IMR-90 (cell line): ENCODE results near the gene NINJ2.

Experiments used
- TF ChIP-seq, protein P1 (sequence below): conservative IDR thresholded peaks from 2 replicates; pipeline ENCODE4 v1.5.1; 2012; ENCODE audit warnings: mild to moderate bottlenecking, low read depth, low read length, improper control_type of control experiment
- TF ChIP-seq, protein P2 (sequence below): fragments of 150-350 bp; IDR thresholded peaks from 2 replicates; pipeline ENCODE4 v1.6.1; 2017; ENCODE audit warnings: mild to moderate bottlenecking, antibody characterized with exemption, low read length, low read depth

- TF ChIP-seq, protein P1, sequence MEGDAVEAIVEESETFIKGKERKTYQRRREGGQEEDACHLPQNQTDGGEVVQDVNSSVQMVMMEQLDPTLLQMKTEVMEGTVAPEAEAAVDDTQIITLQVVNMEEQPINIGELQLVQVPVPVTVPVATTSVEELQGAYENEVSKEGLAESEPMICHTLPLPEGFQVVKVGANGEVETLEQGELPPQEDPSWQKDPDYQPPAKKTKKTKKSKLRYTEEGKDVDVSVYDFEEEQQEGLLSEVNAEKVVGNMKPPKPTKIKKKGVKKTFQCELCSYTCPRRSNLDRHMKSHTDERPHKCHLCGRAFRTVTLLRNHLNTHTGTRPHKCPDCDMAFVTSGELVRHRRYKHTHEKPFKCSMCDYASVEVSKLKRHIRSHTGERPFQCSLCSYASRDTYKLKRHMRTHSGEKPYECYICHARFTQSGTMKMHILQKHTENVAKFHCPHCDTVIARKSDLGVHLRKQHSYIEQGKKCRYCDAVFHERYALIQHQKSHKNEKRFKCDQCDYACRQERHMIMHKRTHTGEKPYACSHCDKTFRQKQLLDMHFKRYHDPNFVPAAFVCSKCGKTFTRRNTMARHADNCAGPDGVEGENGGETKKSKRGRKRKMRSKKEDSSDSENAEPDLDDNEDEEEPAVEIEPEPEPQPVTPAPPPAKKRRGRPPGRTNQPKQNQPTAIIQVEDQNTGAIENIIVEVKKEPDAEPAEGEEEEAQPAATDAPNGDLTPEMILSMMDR = no peak
- TF ChIP-seq, protein P2, sequence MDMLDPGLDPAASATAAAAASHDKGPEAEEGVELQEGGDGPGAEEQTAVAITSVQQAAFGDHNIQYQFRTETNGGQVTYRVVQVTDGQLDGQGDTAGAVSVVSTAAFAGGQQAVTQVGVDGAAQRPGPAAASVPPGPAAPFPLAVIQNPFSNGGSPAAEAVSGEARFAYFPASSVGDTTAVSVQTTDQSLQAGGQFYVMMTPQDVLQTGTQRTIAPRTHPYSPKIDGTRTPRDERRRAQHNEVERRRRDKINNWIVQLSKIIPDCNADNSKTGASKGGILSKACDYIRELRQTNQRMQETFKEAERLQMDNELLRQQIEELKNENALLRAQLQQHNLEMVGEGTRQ = no peak
Measured at GRCh38 chr12:704516-705242, 41.4 kb upstream of the NINJ2 start.
